Astrocyte (in vitro differentiated cells and primary cell): ENCODE data around the gene S100A9. TPM values are rescaled to one million over a fixed set of nuclear protein-coding genes. Genes with fewer than 3 reads are reported as not detected.

Experiments
- DNase-seq: peaks from one replicate; pipeline ENCODE4 v3.0.0-alpha.2; 2010; ENCODE audit warnings: low read depth
- FAIRE-seq: peaks from 2 replicates; lab custom pipeline; 2011; peaks lifted over from hg19 to GRCh38; lab: Jason Lieb, UNC
- H2AFZ ChIP-seq: 2 replicates; pipeline ENCODE4 v1.6.0; 2012; ENCODE audit warnings: low read depth, low read length, inconsistent platforms
- H3K27ac ChIP-seq: 2 replicates; pipeline ENCODE4 v1.5.1; 2011; ENCODE audit warnings: low read depth, low read length, inconsistent platforms
- H3K27me3 ChIP-seq: 2 replicates; pipeline ENCODE4 v1.6.0; 2011; ENCODE audit warnings: low read length, inconsistent platforms; ENCODE audit not compliant: insufficient read depth
- H3K36me3 ChIP-seq: 2 replicates; pipeline ENCODE4 v1.5.1; 2011; ENCODE audit warnings: low read length, inconsistent platforms; ENCODE audit not compliant: insufficient read depth
- H3K4me1 ChIP-seq: 2 replicates; pipeline ENCODE4 v1.5.1; 2011; ENCODE audit warnings: low read length, inconsistent platforms; ENCODE audit not compliant: insufficient read depth
- H3K4me2 ChIP-seq: 2 replicates; pipeline ENCODE4 v1.6.0; 2012; ENCODE audit warnings: low read length, inconsistent platforms
- H3K4me3 ChIP-seq: 2 replicates; pipeline ENCODE4 v1.5.1; 2011; ENCODE audit warnings: low read depth, mild to moderate bottlenecking, low read length, inconsistent platforms; ENCODE audit not compliant: insufficient read depth
- H3K79me2 ChIP-seq: 2 replicates; pipeline ENCODE4 v1.6.0; 2012; ENCODE audit warnings: mild to moderate bottlenecking, low read length, inconsistent platforms; ENCODE audit not compliant: insufficient read depth
- H3K9ac ChIP-seq: 2 replicates; pipeline ENCODE4 v1.6.0; 2012; ENCODE audit warnings: mild to moderate bottlenecking, low read length, inconsistent platforms
- H3K9me3 ChIP-seq: 2 replicates; pipeline ENCODE4 v1.5.1; 2012; ENCODE audit warnings: low read depth, mild to moderate bottlenecking, low read length, inconsistent platforms; ENCODE audit not compliant: insufficient read depth
- H4K20me1 ChIP-seq: 2 replicates; pipeline ENCODE4 v1.6.0; 2012; ENCODE audit warnings: low read length, inconsistent platforms; ENCODE audit not compliant: insufficient read depth
- H3K27ac Mint-ChIP-seq: one replicate; pipeline ENCODE4 v1.8.0; 2021; ENCODE audit warnings: mild to moderate bottlenecking, mixed read lengths; ENCODE audit not compliant: unreplicated experiment
- H3K27me3 Mint-ChIP-seq: one replicate; pipeline ENCODE4 v1.8.0; 2021; ENCODE audit warnings: low read depth, mixed read lengths; ENCODE audit not compliant: unreplicated experiment
- H3K36me3 Mint-ChIP-seq: one replicate; pipeline ENCODE4 v1.8.0; 2021; ENCODE audit warnings: low read depth, mixed read lengths; ENCODE audit not compliant: unreplicated experiment
- H3K4me1 Mint-ChIP-seq: one replicate; pipeline ENCODE4 v1.8.0; 2021; ENCODE audit warnings: low read depth, mixed read lengths; ENCODE audit not compliant: unreplicated experiment
- H3K4me3 Mint-ChIP-seq: one replicate; pipeline ENCODE4 v1.8.0; 2021; ENCODE audit warnings: mild to moderate bottlenecking, moderate library complexity, mixed read lengths; ENCODE audit not compliant: unreplicated experiment
- H3K9me3 Mint-ChIP-seq: one replicate; pipeline ENCODE4 v1.8.0; 2021; ENCODE audit warnings: mild to moderate bottlenecking, mixed read lengths; ENCODE audit not compliant: unreplicated experiment
- EZH2 ChIP-seq: IDR thresholded peaks from 2 replicates; pipeline ENCODE4 v1.6.1; 2012; ENCODE audit warnings: mild to moderate bottlenecking, low read length, inconsistent platforms; ENCODE audit not compliant: insufficient read depth
- total RNA-seq: library from RNA; stranded (reverse); gene quantifications from 2 replicates; pipeline ENCODE4 v1.2.1, GENCODE V29; 2021
- TF ChIP-seq, protein P1 (sequence below): IDR thresholded peaks from 2 replicates; pipeline ENCODE4 v1.5.1; 2011; ENCODE audit warnings: low read depth, mild to moderate bottlenecking, inconsistent platforms, low read length, moderate library complexity; ENCODE audit not compliant: insufficient read depth

S100A9 gene
- total RNA-seq, 1 donor from 2014 or later = 1.8 TPM

GRCh38 chr1:153397924-153398651 is 40.4 kb downstream of the S100A9 start:
- H3K4me2 ChIP-seq = no peak overlapping the region
- H3K9ac ChIP-seq = no peak overlapping the region
- no peak for DNase-seq
- H3K9me3 ChIP-seq = no peaks in the 10 kb centered on the region
- Mint-ChIP-seq H3K4me3 (no peak overlapping the region), H3K4me1 (no peaks in the 10 kb centered on the region), H3K27me3 (peaks cover 58% of the 10 kb centered on the region), H3K27ac (no peak overlapping the region), H3K36me3 (no peaks in the 10 kb centered on the region), H3K9me3 (no peaks in the 10 kb centered on the region)
- H3K27ac ChIP-seq = no peak overlapping the region
- no peaks in the 10 kb centered on the region for H3K36me3 ChIP-seq
- H3K27me3 ChIP-seq = no peaks in the 10 kb centered on the region
- FAIRE-seq = no peak
- H3K4me1 ChIP-seq = no peaks in the 10 kb centered on the region
- TF ChIP-seq, protein P1, sequence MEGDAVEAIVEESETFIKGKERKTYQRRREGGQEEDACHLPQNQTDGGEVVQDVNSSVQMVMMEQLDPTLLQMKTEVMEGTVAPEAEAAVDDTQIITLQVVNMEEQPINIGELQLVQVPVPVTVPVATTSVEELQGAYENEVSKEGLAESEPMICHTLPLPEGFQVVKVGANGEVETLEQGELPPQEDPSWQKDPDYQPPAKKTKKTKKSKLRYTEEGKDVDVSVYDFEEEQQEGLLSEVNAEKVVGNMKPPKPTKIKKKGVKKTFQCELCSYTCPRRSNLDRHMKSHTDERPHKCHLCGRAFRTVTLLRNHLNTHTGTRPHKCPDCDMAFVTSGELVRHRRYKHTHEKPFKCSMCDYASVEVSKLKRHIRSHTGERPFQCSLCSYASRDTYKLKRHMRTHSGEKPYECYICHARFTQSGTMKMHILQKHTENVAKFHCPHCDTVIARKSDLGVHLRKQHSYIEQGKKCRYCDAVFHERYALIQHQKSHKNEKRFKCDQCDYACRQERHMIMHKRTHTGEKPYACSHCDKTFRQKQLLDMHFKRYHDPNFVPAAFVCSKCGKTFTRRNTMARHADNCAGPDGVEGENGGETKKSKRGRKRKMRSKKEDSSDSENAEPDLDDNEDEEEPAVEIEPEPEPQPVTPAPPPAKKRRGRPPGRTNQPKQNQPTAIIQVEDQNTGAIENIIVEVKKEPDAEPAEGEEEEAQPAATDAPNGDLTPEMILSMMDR = no peak
- TF ChIP-seq EZH2 = no peak
- H3K4me3 ChIP-seq = no peak overlapping the region
- no peak overlapping the region for H2AFZ ChIP-seq
- no peaks in the 10 kb centered on the region for H3K79me2 ChIP-seq
- no peaks in the 10 kb centered on the region for H4K20me1 ChIP-seq

GRCh38 chr1:153399401-153400055 is 41.9 kb downstream of the S100A9 start:
- Histone ChIP-seq H3K9me3 (no peaks in the 10 kb centered on the region), H3K36me3 (no peaks in the 10 kb centered on the region), H3K79me2 (no peaks in the 10 kb centered on the region), H3K4me2 (no peak overlapping the region), H3K4me1 (no peaks in the 10 kb centered on the region), H3K9ac (no peak overlapping the region), H4K20me1 (no peaks in the 10 kb centered on the region), H3K4me3 (no peak overlapping the region), H3K27me3 (no peaks in the 10 kb centered on the region), H3K27ac (no peak overlapping the region), H2AFZ (no peak overlapping the region)
- Mint-ChIP-seq H3K4me1 (no peaks in the 10 kb centered on the region), H3K27me3 (peaks cover 63% of the 10 kb centered on the region), H3K27ac (no peak overlapping the region), H3K36me3 (no peaks in the 10 kb centered on the region), H3K4me3 (no peak overlapping the region), H3K9me3 (no peaks in the 10 kb centered on the region)
- TF ChIP-seq, protein P1 = no peak
- TF ChIP-seq EZH2 = no peak
- FAIRE-seq (no peak), DNase-seq (no peak)

GRCh38 chr1:153400244-153400643 is 42.6 kb downstream of the S100A9 start:
- Histone ChIP-seq H3K9ac (no peak overlapping the region), H3K4me3 (no peak overlapping the region), H4K20me1 (no peaks in the 10 kb centered on the region), H3K4me2 (no peak overlapping the region), H3K9me3 (no peaks in the 10 kb centered on the region), H3K79me2 (no peaks in the 10 kb centered on the region), H3K27ac (no peak overlapping the region), H2AFZ (no peak overlapping the region), H3K4me1 (no peaks in the 10 kb centered on the region), H3K27me3 (no peaks in the 10 kb centered on the region), H3K36me3 (no peaks in the 10 kb centered on the region)
- peaks cover 59% of the 10 kb centered on the region for H3K27me3 Mint-ChIP-seq
- no peaks in the 10 kb centered on the region for H3K36me3 Mint-ChIP-seq
- FAIRE-seq (no peak), DNase-seq (no peak)
- no peak overlapping the region for H3K4me3 Mint-ChIP-seq
- no peaks in the 10 kb centered on the region for H3K4me1 Mint-ChIP-seq
- no peak for TF ChIP-seq EZH2
- TF ChIP-seq, protein P1 = no peak
- H3K27ac Mint-ChIP-seq = no peak overlapping the region
- H3K9me3 Mint-ChIP-seq = no peaks in the 10 kb centered on the region
